Stimulated activated naive B cell treated with anti-CD40 and anti-IgM and Interleukin-4, amounts not matched to agents 10 μg/mL and 1 μg/mL and 100 μg/mL, for 72 hours (primary cell): Measurements from ENCODE around the gene TFR2.

Experiments
- ATAC-seq, 2 donors: fragments of 150-1000 bp; cut with Tn5 transposase; replicated peaks; 2 replicates each; pipeline ENCODE4 v1.10.0; 2021; ENCODE audit warnings: moderate library complexity in 1 of 2
- DNase-seq: peaks from one replicate; pipeline ENCODE4 v3.0.0; 2021
- H3K27ac Mint-ChIP-seq: one replicate; pipeline ENCODE4 v1.8.0; 2022; ENCODE audit warnings: mild to moderate bottlenecking, mixed read lengths
- H3K27me3 Mint-ChIP-seq, 2 donors: one replicate each; pipeline ENCODE4 v1.8.0; 2022; ENCODE audit warnings: mixed read lengths in 2 of 2
- H3K36me3 Mint-ChIP-seq, 2 donors: one replicate each; pipeline ENCODE4 v1.8.0; 2022; ENCODE audit warnings: mixed read lengths in 2 of 2, mild to moderate bottlenecking in 1 of 2
- H3K4me1 Mint-ChIP-seq, 2 donors: one replicate each; pipeline ENCODE4 v1.8.0; 2022; ENCODE audit warnings: mixed read lengths in 2 of 2, mild to moderate bottlenecking in 1 of 2
- H3K4me3 Mint-ChIP-seq, 2 donors: one replicate each; pipeline ENCODE4 v1.8.0; 2022; ENCODE audit warnings: mild to moderate bottlenecking in 2 of 2, mixed read lengths in 2 of 2, moderate library complexity in 1 of 2
- H3K9me3 Mint-ChIP-seq, 2 donors: one replicate each; pipeline ENCODE4 v1.8.0; 2022; ENCODE audit warnings: mixed read lengths in 2 of 2, mild to moderate bottlenecking in 1 of 2

Gene TFR2

GRCh38 chr7:100574362-100575205 is 66.8 kb downstream of the TFR2 start:
- Mint-ChIP-seq H3K27ac (no peak overlapping the region), H3K4me1 (peaks cover 8 to 23% of the 10 kb centered on the region in 2 donors), H3K9me3 (no peaks in the 10 kb centered on the region), H3K4me3 (no peak overlapping the region), H3K27me3 (peaks cover 0 to 5% of the 10 kb centered on the region in 2 donors), H3K36me3 (peaks cover 61 to 65% of the 10 kb centered on the region in 2 donors)
- DNase-seq: no peak
- ATAC-seq: no peak

DNA sequence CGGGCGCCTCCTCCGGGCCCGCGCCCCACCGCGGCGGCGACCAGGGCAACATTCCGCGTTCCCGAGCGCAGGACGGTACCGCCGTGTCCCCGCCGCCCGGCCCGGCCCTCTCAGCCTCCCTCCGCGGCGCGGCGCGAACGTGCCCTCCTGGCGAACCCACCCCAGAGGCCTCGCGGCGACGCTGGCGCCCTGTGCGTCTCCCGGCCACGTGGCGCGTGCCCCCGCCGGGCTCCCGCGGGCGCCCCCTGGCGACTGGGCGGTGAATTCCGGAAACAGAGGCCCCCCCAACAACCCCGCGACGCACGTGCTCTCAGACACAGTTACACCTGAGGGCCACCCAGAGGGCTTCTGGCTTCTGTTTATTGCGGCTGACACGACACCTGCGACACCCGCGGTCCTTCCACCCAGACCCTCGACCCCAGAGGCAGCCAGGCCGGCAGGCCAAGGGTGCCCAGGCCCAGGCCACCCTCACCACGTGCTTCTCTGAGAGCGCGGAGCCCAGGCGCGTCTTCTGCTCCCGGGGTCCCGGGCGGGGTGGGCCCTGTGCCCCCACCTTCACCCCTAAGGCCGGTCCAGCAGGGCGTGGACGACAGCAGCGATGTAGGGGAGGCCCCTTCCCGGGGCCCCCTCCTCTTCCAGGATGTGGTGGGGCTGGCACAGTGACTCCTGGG is 67.5 kb downstream of the TFR2 start, which contains the start of gene SAP25:
Gene SAP25, minus strand, starts transcription at position 210 of the 671 bp plus-strand sequence. Its CDS starts 158 bp downstream, at position 52.
- Mint-ChIP-seq H3K27ac (no peak within 1 kb of the TSS), H3K4me1 (peaks cover 14 to 31% of the 10 kb centered on the region in 2 donors), H3K27me3 (peaks cover 0 to 5% of the 10 kb centered on the region in 2 donors), H3K36me3 (peaks cover 57 to 58% of the 10 kb centered on the region in 2 donors), H3K9me3 (no peaks in the 10 kb centered on the region), H3K4me3 (no peak within 1 kb of the TSS)
- DNase-seq: no peak
- no peak for ATAC-seq

- no peak for DNase-seq
- no peak for ATAC-seq
- peaks cover 50 to 52% of the 10 kb centered on the region in 2 donors for H3K36me3 Mint-ChIP-seq
- no peaks in the 10 kb centered on the region for H3K9me3 Mint-ChIP-seq
- no peak overlapping the region for H3K27ac Mint-ChIP-seq
- H3K4me3 Mint-ChIP-seq: no peak overlapping the region
- peaks cover 19 to 38% of the 10 kb centered on the region in 2 donors for H3K4me1 Mint-ChIP-seq
- peaks cover 0 to 5% of the 10 kb centered on the region in 2 donors for H3K27me3 Mint-ChIP-seq
Observed at GRCh38 chr7:100572949-100573675, 68.2 kb downstream of the TFR2 start.

- H3K27me3 Mint-ChIP-seq: peaks cover 0 to 5% of the 10 kb centered on the region in 2 donors
- peak overlapping the region; percentile 65 for H3K27ac Mint-ChIP-seq
- peaks cover 24 to 45% of the 10 kb centered on the region in 2 donors for H3K4me1 Mint-ChIP-seq
- peak overlapping the region in 1 of 2 donors; percentile 6 for H3K4me3 Mint-ChIP-seq
- H3K9me3 Mint-ChIP-seq: no peaks in the 10 kb centered on the region
- peaks cover 43 to 45% of the 10 kb centered on the region in 2 donors for H3K36me3 Mint-ChIP-seq
- ATAC-seq (no peak), DNase-seq (no peak)
Observed at GRCh38 chr7:100572281-100572948, 68.9 kb downstream of the TFR2 start.

DNA sequence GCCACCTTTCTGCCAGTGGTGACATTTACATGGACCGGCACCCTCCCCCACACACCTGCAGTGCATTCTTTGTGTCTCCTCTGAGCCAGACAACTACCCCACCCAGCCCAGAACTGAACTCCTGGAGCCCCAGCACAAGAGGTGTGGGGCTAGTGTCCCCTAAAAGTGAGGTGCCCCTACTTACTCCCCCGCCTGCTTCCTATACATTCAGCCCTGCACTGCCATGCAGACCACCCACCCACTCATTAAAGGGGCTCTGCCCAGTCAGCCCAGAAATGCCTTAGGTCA is 69.6 kb downstream of the TFR2 start:
- ATAC-seq: no peak

DNA sequence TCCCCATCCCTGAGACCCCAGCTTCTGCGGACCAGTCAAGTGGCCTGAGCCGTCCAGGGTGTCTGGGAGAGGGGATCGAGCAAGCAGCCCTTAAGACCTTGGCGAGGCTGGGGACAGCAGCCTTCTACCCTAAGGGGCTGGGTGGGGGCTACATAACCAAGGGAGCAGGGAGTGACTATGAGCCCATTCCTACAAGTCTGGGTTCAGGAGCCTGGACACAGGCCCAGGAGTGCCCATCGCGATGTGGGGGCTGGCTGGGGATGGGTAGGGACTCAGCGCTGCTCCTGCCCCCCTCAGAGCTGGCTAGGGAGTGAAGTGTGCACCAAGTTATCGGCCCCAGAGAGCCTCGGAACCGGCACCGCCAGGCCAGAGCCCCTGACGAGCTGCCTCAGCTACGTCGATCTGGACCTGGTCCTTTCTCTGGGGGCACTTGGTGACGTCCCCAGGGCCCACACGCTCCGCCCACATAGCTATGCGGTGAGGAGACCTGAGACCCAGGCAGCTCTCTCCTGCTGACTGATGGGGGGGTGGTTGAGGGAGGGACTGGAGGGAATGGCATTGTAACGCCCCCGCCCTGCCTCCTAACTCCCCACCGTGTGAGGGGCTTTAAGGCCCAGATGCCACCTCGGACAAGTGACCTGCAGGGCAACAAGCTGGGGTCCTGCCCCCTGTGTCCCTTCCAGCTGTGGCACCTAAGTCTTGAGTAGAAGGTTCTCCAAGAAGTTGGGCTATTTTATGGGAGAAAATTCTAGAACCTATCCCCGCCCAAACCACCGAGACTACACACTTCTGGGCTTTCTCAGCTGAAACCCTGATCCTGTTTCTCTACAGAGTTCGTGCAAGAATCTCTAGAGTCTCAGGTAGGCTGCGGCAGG is 70.2 kb downstream of the TFR2 start:
- H3K36me3 Mint-ChIP-seq: peaks cover 34 to 39% of the 10 kb centered on the region in 2 donors
- peaks cover 27 to 49% of the 10 kb centered on the region in 2 donors for H3K4me1 Mint-ChIP-seq
- H3K4me3 Mint-ChIP-seq: no peak overlapping the region
- H3K27me3 Mint-ChIP-seq: peaks cover 0 to 5% of the 10 kb centered on the region in 2 donors
- H3K9me3 Mint-ChIP-seq: no peaks in the 10 kb centered on the region
- ATAC-seq: no peak
- H3K27ac Mint-ChIP-seq: peak overlapping the region; percentile 56
- no peak for DNase-seq

More for the DNA sequence above, 69.6 kb downstream of the TFR2 start:
- Mint-ChIP-seq H3K27me3 (peaks cover 0 to 5% of the 10 kb centered on the region in 2 donors), H3K36me3 (peaks cover 39 to 42% of the 10 kb centered on the region in 2 donors), H3K27ac (no peak overlapping the region), H3K4me3 (no peak overlapping the region), H3K4me1 (peaks cover 27 to 49% of the 10 kb centered on the region in 2 donors), H3K9me3 (no peaks in the 10 kb centered on the region)
- DNase-seq: no peak
